Neuronal stem cell (in vitro differentiated cells): Measurements from ENCODE around the gene CNNM2.
"Not testable (repeated sequence)": the region's sequence is repeated elsewhere in the genome, so short reads cannot be mapped to it uniquely, and the experiment has no call there.

Source experiments
- DNase-seq: peaks from one replicate; pipeline ENCODE4 v3.0.0-alpha.2; 2013; ENCODE audit warnings: low spot score
- H2AFZ ChIP-seq: one replicate; pipeline ENCODE4 v1.6.1; 2013; ENCODE audit warnings: mild to moderate bottlenecking, low read length, inconsistent platforms
- H2AK5ac ChIP-seq: 2 replicates; pipeline ENCODE4 v1.6.1; 2013; ENCODE audit warnings: low read depth, mild to moderate bottlenecking, inconsistent platforms, low read length, moderate library complexity, mixed read lengths
- H2BK120ac ChIP-seq: 2 replicates; pipeline ENCODE4 v1.6.1; 2013; ENCODE audit warnings: low read depth, mild to moderate bottlenecking, inconsistent platforms, low read length, moderate library complexity, mixed read lengths
- H2BK12ac ChIP-seq: one replicate; pipeline ENCODE4 v1.6.1; 2013; ENCODE audit warnings: low read length, inconsistent platforms
- H2BK15ac ChIP-seq: 2 replicates; pipeline ENCODE4 v1.6.1; 2013; ENCODE audit warnings: mild to moderate bottlenecking, low read length, inconsistent platforms, mixed read lengths
- H2BK5ac ChIP-seq: one replicate; pipeline ENCODE4 v1.6.1; 2013; ENCODE audit warnings: inconsistent platforms, mild to moderate bottlenecking, low read length, moderate library complexity
- H3K14ac ChIP-seq: one replicate; pipeline ENCODE4 v1.6.1; 2013; ENCODE audit warnings: low read length, inconsistent platforms
- H3K18ac ChIP-seq: 2 replicates; pipeline ENCODE4 v1.6.1; 2013; ENCODE audit warnings: low read length, inconsistent platforms
- H3K23ac ChIP-seq: 2 replicates; pipeline ENCODE4 v1.6.1; 2013; ENCODE audit warnings: low read depth, mild to moderate bottlenecking, mixed read lengths, low read length, inconsistent platforms; ENCODE audit not compliant: poor library complexity
- H3K27ac ChIP-seq: replicated peaks from 3 replicates; pipeline ENCODE4 v1.5.1; 2013; ENCODE audit warnings: low read length, inconsistent platforms
- H3K27me3 ChIP-seq, 3 experiments: 2 replicates each; pipeline ENCODE4 v1.6.1; 2013; ENCODE audit warnings: low read length in 3 of 3, mild to moderate bottlenecking in 2 of 3, inconsistent platforms in 1 of 3, low read depth in 1 of 3, mixed read lengths in 1 of 3, moderate library complexity in 1 of 3; ENCODE audit not compliant: control insufficient read depth in 3 of 3, insufficient read depth in 3 of 3
- H3K36me3 ChIP-seq, 2 donors: replicated peaks in 1 of 2; 2 replicates each; pipeline ENCODE4 v1.6.1; 2013; ENCODE audit warnings: low read length in 2 of 2; ENCODE audit not compliant: control insufficient read depth in 2 of 2, insufficient read depth in 2 of 2
- H3K4ac ChIP-seq: 2 replicates; pipeline ENCODE4 v1.6.1; 2013; ENCODE audit warnings: inconsistent platforms, mild to moderate bottlenecking, low read length, moderate library complexity
- H3K4me1 ChIP-seq, 2 donors: 1 replicate in 1 of 2; 2 replicates in 1 of 2; pipeline ENCODE4 v1.6.1; 2013; ENCODE audit warnings: low read length in 2 of 2, low read depth in 1 of 2; ENCODE audit not compliant: control insufficient read depth in 2 of 2, insufficient read depth in 1 of 2
- H3K4me2 ChIP-seq: one replicate; pipeline ENCODE4 v1.6.1; 2013; ENCODE audit warnings: mild to moderate bottlenecking, low read length, inconsistent platforms; ENCODE audit not compliant: insufficient read depth, poor library complexity, severe bottlenecking
- H3K4me3 ChIP-seq, 2 donors: 2 replicates each; pipeline ENCODE4 v1.5.1; 2013; ENCODE audit warnings: low read length in 2 of 2, mild to moderate bottlenecking in 2 of 2, inconsistent platforms in 1 of 2, moderate library complexity in 1 of 2
- H3K79me1 ChIP-seq: one replicate; pipeline ENCODE4 v1.6.1; 2013; ENCODE audit warnings: low read depth, mild to moderate bottlenecking, inconsistent platforms, low read length, moderate library complexity
- H3K9ac ChIP-seq: one replicate; pipeline ENCODE4 v1.6.1; 2013; ENCODE audit warnings: mild to moderate bottlenecking, low read depth, low read length, inconsistent platforms; ENCODE audit not compliant: poor library complexity
- H3K9me3 ChIP-seq, 2 donors: replicated peaks in 1 of 2; 2 replicates each; pipeline versions ENCODE3 to v1.6.1; 2013; ENCODE audit warnings: low read length in 2 of 2, mild to moderate bottlenecking in 2 of 2, inconsistent platforms in 1 of 2, low read depth in 1 of 2, mixed read lengths in 1 of 2, moderate library complexity in 1 of 2; ENCODE audit not compliant: control insufficient read depth in 2 of 2, insufficient read depth in 1 of 2
- H4K8ac ChIP-seq: one replicate; pipeline ENCODE4 v1.6.1; 2013; ENCODE audit warnings: low read depth, mild to moderate bottlenecking, inconsistent platforms, low read length, moderate library complexity
- H4K91ac ChIP-seq: one replicate; pipeline ENCODE4 v1.6.1; 2013; ENCODE audit warnings: low read length, low read depth, mild to moderate bottlenecking, inconsistent platforms; ENCODE audit not compliant: poor library complexity
- WGBS, 2 donors: extraction: QIAGEN DNeasy Blood & Tissue Kit; methylation state at CpG; one replicate each; pipeline ENCODE4 v1.1.7; 2013; ENCODE audit warnings: missing lambda C conversion rate in 2 of 2, mixed read lengths in 1 of 2; ENCODE audit not compliant: insufficient read length in 2 of 2, insufficient replicate concordance in 1 of 2; ENCODE audit errors: extremely low coverage in 2 of 2; 5-methylcytosine and 5-hydroxymethylcytosine counted together

Gene CNNM2

DNA sequence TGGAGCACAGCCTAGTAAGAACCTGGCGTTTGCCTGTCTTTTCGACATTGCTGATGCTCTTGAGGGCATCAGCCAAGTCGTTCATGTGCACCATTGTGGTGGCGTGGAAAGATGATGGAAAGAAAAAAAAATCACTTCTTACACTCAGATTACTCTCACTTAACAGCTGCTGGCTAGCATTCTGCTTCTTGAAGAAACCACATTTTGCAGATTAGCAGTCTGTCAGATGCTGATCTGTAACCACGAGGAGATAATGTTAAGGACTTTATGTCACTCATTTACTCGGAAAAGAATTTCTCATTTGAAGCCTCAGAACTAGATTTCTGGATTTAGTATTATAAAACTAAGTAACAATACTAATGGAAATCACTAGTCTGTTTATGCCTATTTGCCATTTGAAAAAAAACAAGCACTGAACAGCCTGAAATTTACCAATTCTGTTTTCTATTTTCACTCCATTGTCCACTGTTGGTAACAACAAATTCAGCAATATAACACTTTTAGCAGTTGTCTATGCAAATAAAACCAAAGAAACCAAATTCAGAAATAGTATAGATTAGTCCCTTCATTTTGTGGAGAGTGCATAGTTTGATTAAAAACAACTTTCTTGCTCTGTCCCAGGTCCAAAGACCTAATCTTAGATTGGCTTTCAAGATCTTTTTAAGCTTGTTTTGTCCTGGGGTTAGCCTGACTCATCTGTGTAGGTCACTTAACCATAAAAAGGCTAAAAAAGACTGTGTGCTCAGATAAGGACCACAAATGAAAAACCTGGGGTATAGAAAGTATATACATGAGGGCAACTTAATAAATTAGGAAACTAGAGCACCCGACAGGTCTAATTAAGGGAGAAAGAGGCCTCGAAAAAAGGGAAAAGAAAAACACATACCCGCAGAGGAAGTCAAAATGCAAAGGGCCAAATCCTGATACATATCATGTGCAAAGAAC is 207.5 kb downstream of the CNNM2 start:
- Histone ChIP-seq H3K23ac (no peak overlapping the region), H2BK12ac (no peak overlapping the region), H3K36me3 (peaks cover 3 to 10% of the 10 kb centered on the region in 2 donors), H3K18ac (no peak overlapping the region), H3K79me1 (no peaks in the 10 kb centered on the region), H3K27ac (no peak overlapping the region), H3K14ac (no peak overlapping the region), H3K4me3 (no peak overlapping the region), H4K8ac (no peak overlapping the region), H2BK120ac (no peak overlapping the region), H2BK5ac (no peak overlapping the region), H4K91ac (no peak overlapping the region), H3K4me2 (no peak overlapping the region), H2AK5ac (no peak overlapping the region), H3K4me1 (peaks cover 0 to 2% of the 10 kb centered on the region in 2 donors), H3K4ac (no peak overlapping the region), H3K9ac (no peak overlapping the region), H2BK15ac (no peak overlapping the region), H3K27me3 (no peaks in the 10 kb centered on the region), H2AFZ (no peak overlapping the region), H3K9me3 (no peaks in the 10 kb centered on the region)
- DNase-seq: no peak
- no CpG with 5 or more reads among the region's 9 CpGs for WGBS, 2 donors

DNA sequence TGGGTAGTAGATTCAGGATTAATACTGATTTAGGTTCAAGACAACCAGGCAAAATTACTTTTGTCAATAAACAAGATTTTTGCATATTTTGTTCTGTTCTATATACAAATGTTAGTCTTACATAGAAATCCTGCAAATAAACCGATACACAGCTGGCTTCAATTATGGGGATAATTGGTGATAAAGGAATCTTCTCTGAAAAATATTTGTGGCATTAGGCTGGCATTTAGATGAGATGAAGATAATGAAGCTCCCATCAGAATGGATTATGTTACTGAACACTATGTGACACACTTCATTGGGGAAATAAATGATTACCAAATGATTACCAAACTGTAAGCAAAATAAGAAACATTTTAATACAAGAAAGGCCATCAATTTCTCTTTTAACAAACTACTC is 209.1 kb downstream of the CNNM2 start:
- Histone ChIP-seq H3K18ac (no peak overlapping the region), H3K23ac (no peak overlapping the region), H3K4me2 (no peak overlapping the region), H3K79me1 (no peaks in the 10 kb centered on the region), H3K9ac (no peak overlapping the region), H2BK5ac (no peak overlapping the region), H4K91ac (no peak overlapping the region), H4K8ac (no peak overlapping the region), H3K27ac (no peak overlapping the region), H3K4ac (no peak overlapping the region), H2BK120ac (no peak overlapping the region), H2BK15ac (no peak overlapping the region), H3K36me3 (peaks cover 3 to 22% of the 10 kb centered on the region in 2 donors), H2AK5ac (no peak overlapping the region), H2BK12ac (no peak overlapping the region), H2AFZ (no peak overlapping the region), H3K9me3 (peaks cover 3 to 5% of the 10 kb centered on the region in 2 donors), H3K4me1 (peaks cover 0 to 2% of the 10 kb centered on the region in 2 donors), H3K14ac (no peak overlapping the region), H3K4me3 (no peak overlapping the region), H3K27me3 (no peaks in the 10 kb centered on the region)
- DNase-seq: no peak
- no CpG with 5 or more reads among the region's 1 CpG for WGBS, 2 donors

DNA sequence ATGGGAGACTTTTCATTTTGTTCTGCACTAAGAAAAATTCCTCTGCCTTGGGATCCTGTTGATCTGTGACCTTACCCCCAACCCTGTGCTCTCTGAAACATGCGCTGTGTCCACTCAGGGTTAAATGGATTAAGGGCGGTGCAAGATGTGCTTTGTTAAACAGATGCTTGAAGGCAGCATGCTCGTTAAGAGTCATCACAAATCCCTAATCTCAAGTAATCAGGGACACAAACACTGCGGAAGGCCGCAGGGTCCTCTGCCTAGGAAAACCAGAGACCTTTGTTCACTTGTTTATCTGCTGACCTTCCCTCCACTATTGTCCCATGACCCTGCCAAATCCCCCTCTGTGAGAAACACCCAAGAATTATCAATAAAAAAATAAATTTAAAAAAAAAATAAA is 212.1 kb downstream of the CNNM2 start:
- not testable (repeated sequence) for H3K4me3 ChIP-seq, H3K79me1 ChIP-seq, H4K91ac ChIP-seq, H3K4me2 ChIP-seq, H2AFZ ChIP-seq, H3K9ac ChIP-seq, H2AK5ac ChIP-seq, H3K4ac ChIP-seq, H3K27me3 ChIP-seq, H3K14ac ChIP-seq, DNase-seq, H3K23ac ChIP-seq, H3K18ac ChIP-seq, H3K4me1 ChIP-seq, H2BK120ac ChIP-seq, H4K8ac ChIP-seq, H2BK12ac ChIP-seq, H3K27ac ChIP-seq, H2BK5ac ChIP-seq, H2BK15ac ChIP-seq
- H3K9me3 ChIP-seq: peaks cover 5 to 15% of the 10 kb centered on the region in 2 donors
- H3K36me3 ChIP-seq: peaks cover 9 to 37% of the 10 kb centered on the region in 2 donors
- no CpG with 5 or more reads among the region's 5 CpGs for WGBS, 2 donors

DNA sequence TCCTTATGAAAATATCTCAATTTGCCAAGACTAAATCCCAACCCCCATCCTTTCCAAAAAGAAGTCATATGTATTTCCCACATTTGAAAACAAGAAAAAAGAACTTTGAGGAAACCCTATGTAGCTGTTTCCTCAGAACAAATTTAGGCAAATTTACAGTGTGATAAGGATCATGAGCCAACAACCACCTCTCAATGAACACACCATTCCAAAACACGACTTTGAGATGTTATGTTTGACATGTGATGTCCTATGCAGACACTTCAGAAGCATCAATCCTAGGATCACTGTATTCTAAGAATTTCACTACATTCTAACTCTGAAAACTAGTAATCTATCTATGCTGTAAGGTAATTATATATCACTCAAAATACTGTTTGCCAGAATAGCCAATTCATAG is 212.8 kb downstream of the CNNM2 start:
- H3K79me1 ChIP-seq: no peaks in the 10 kb centered on the region
- no peak overlapping the region for H3K23ac ChIP-seq
- no peak overlapping the region for H2BK15ac ChIP-seq
- no peak overlapping the region for H3K18ac ChIP-seq
- DNase-seq: no peak
- H3K27ac ChIP-seq: no peak overlapping the region
- H2BK12ac ChIP-seq: no peak overlapping the region
- no peaks in the 10 kb centered on the region for H3K27me3 ChIP-seq
- no peak overlapping the region for H4K91ac ChIP-seq
- H3K4me1 ChIP-seq: no peaks in the 10 kb centered on the region
- peaks cover 5 to 18% of the 10 kb centered on the region in 2 donors for H3K9me3 ChIP-seq
- H2AK5ac ChIP-seq: no peak overlapping the region
- no peak overlapping the region for H3K9ac ChIP-seq
- H4K8ac ChIP-seq: no peak overlapping the region
- no peak overlapping the region for H3K4me2 ChIP-seq
- H2BK5ac ChIP-seq: no peak overlapping the region
- H3K36me3 ChIP-seq: peaks cover 11 to 44% of the 10 kb centered on the region in 2 donors
- H3K4ac ChIP-seq: no peak overlapping the region
- no CpG with 5 or more reads among the region's 1 CpG for WGBS, 2 donors
- H2BK120ac ChIP-seq: no peak overlapping the region
- H2AFZ ChIP-seq: no peak overlapping the region
- no peak overlapping the region for H3K14ac ChIP-seq
- H3K4me3 ChIP-seq: no peak overlapping the region
